Activated effector memory CD4-positive, alpha-beta T cell treated with Interleukin-2 at 50 U/mL for 16 hours (primary cell): Measurements from ENCODE around the gene RASSF8.

Source experiments
- DNase-seq: peaks from one replicate; pipeline ENCODE4 v3.0.0-alpha.2; 2020

The RASSF8 gene

GRCh38 chr12:25994901-25995625 lies 36.6 kb downstream of the RASSF8 start:
- no peak for DNase-seq

GRCh38 chr12:25995906-25996305 lies 37.4 kb downstream of the RASSF8 start:
- no peak for DNase-seq

- DNase-seq, result no peak
Observed at GRCh38 chr12:25996677-25997076, 38.2 kb downstream of the RASSF8 start.

GRCh38 chr12:25997201-25997963 lies 38.9 kb downstream of the RASSF8 start:
- no peak for DNase-seq

- DNase-seq, result no peak
Observed at GRCh38 chr12:26000898-26001297, 42.4 kb downstream of the RASSF8 start.

- no peak for DNase-seq
Observed at GRCh38 chr12:26001530-26001929, 43.0 kb downstream of the RASSF8 start.

GRCh38 chr12:26003065-26003464 lies 44.6 kb downstream of the RASSF8 start:
- no peak for DNase-seq

- no peak for DNase-seq
Observed at GRCh38 chr12:26007566-26007965, 49.1 kb downstream of the RASSF8 start.

- no peak for DNase-seq
Observed at GRCh38 chr12:26009593-26009992, 51.1 kb downstream of the RASSF8 start.

- DNase-seq, result no peak
Observed at GRCh38 chr12:26010293-26010821, 51.9 kb downstream of the RASSF8 start.

- no peak for DNase-seq
Observed at GRCh38 chr12:26011099-26011498, 52.6 kb downstream of the RASSF8 start.

GRCh38 chr12:26014085-26014484 lies 55.6 kb downstream of the RASSF8 start:
- no peak for DNase-seq

- DNase-seq, result no peak
Observed at GRCh38 chr12:26016516-26016915, 58.0 kb downstream of the RASSF8 start.

GRCh38 chr12:26017484-26018211 lies 59.2 kb downstream of the RASSF8 start:
- DNase-seq, result no peak

GRCh38 chr12:26018926-26019325 lies 60.4 kb downstream of the RASSF8 start:
- DNase-seq, result no peak

- DNase-seq, result no peak
Observed at GRCh38 chr12:26021534-26021933, 63.1 kb downstream of the RASSF8 start.

- DNase-seq, result no peak
Observed at GRCh38 chr12:26022043-26022442, 63.6 kb downstream of the RASSF8 start.

GRCh38 chr12:26026713-26027112 lies 68.2 kb downstream of the RASSF8 start:
- DNase-seq, result no peak

- DNase-seq, result no peak
Observed at GRCh38 chr12:26027401-26027800, 68.9 kb downstream of the RASSF8 start.

- no peak for DNase-seq
Observed at GRCh38 chr12:26028953-26029735, 70.7 kb downstream of the RASSF8 start.

- no peak for DNase-seq
Observed at GRCh38 chr12:26029736-26030022, 71.2 kb downstream of the RASSF8 start.

- no peak for DNase-seq
Observed at GRCh38 chr12:26030371-26030770, 71.9 kb downstream of the RASSF8 start.

GRCh38 chr12:26031318-26031717 lies 72.8 kb downstream of the RASSF8 start:
- DNase-seq, result no peak
